ENCODE measurements around the gene PSENEN.

The PSENEN gene

GRCh38 chr19:35789978-35790944 lies 44.8 kb downstream of the PSENEN start:
- Histone ChIP-seq H4K20me1 (ENCODE audit: low read depth, low read length) (no peaks in the 10 kb centered on the region), H3K9ac (ENCODE audit: low read length) (no peak overlapping the region), H3K36me3 (ENCODE audit: low read length) (no peaks in the 10 kb centered on the region), H3K79me2 (ENCODE audit: insufficient read depth, low read length) (no peaks in the 10 kb centered on the region), H2AFZ (ENCODE audit: low read depth, low read length, severe bottlenecking) (no peak overlapping the region), H3K27me3 (ENCODE audit: low read length) (no peaks in the 10 kb centered on the region), H3K4me3 (ENCODE audit: insufficient read depth, low read length, poor library complexity, severe bottlenecking) (no peak overlapping the region), H3K9me2 (replicated peaks; ENCODE audit: insufficient read depth, low read length) (no peaks in the 10 kb centered on the region), H3F3A (ENCODE audit: insufficient read depth) (no peaks in the 10 kb centered on the region), H3K4me2 (ENCODE audit: low read depth, low read length, poor library complexity, severe bottlenecking) (no peak overlapping the region), H3K27ac (ENCODE audit: low read depth, low read length) (no peak overlapping the region), H3K9me3 (ENCODE audit: insufficient read depth, low read length) (no peaks in the 10 kb centered on the region)
- no peak for TF ChIP-seq CTCF (IDR thresholded peaks at IDR 0.05; ENCODE audit: insufficient read depth, low read length, poor library complexity, severe bottlenecking)

- Histone ChIP-seq H3K4me3 (ENCODE audit: insufficient read depth, low read length, poor library complexity, severe bottlenecking) (no peak overlapping the region), H3F3A (ENCODE audit: insufficient read depth) (no peaks in the 10 kb centered on the region), H4K20me1 (ENCODE audit: low read depth, low read length) (no peaks in the 10 kb centered on the region), H3K4me2 (ENCODE audit: low read depth, low read length, poor library complexity, severe bottlenecking) (no peak overlapping the region), H3K27ac (ENCODE audit: low read depth, low read length) (no peak overlapping the region), H3K9ac (ENCODE audit: low read length) (no peak overlapping the region), H2AFZ (ENCODE audit: low read depth, low read length, severe bottlenecking) (no peak overlapping the region), H3K36me3 (ENCODE audit: low read length) (no peaks in the 10 kb centered on the region), H3K79me2 (ENCODE audit: insufficient read depth, low read length) (no peaks in the 10 kb centered on the region), H3K9me2 (replicated peaks; ENCODE audit: insufficient read depth, low read length) (no peaks in the 10 kb centered on the region), H3K9me3 (ENCODE audit: insufficient read depth, low read length) (no peaks in the 10 kb centered on the region), H3K27me3 (ENCODE audit: low read length) (no peaks in the 10 kb centered on the region)
- TF ChIP-seq CTCF (IDR thresholded peaks at IDR 0.05; ENCODE audit: insufficient read depth, low read length, poor library complexity, severe bottlenecking) (peak; percentile 19), EZH2phosphoT487 (conservative IDR thresholded peaks at IDR 0.05; ENCODE audit: low read length) (no peak)
These were observed 45.7 kb downstream of the PSENEN start for GRCh38 chr19:35790981-35791813.

DNA sequence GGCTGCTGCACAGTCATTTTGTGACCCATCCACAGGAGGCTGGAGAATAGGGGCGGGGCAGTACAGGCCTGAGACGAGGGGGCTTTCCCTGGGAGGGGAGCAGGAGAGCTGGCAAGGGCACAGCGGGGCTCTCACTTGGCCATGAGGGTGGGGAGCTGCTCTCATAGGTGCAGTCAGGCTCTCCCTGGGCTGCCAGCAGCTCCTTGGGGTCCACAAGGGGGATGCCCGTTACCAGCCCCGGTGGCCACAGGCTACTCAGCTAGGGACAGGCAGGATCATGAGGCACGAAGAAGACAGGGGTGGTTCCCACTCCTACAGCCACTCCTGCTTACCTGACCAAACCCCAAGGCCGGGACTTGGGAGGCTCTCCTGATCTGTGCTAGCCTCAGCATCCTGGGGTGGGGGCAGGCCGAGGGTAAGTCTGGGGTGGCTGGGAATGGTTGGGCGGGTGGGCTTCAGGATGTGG lies 46.4 kb downstream of the PSENEN start:
- H3K27me3 ChIP-seq (ENCODE audit: low read length), result no peaks in the 10 kb centered on the region
- H2AFZ ChIP-seq (ENCODE audit: low read depth, low read length, severe bottlenecking), result no peak overlapping the region
- no peak overlapping the region for H3K9ac ChIP-seq (ENCODE audit: low read length)
- H3K9me2 ChIP-seq (replicated peaks; ENCODE audit: insufficient read depth, low read length), result no peaks in the 10 kb centered on the region
- no peaks in the 10 kb centered on the region for H3K36me3 ChIP-seq (ENCODE audit: low read length)
- H4K20me1 ChIP-seq (ENCODE audit: low read depth, low read length), result no peaks in the 10 kb centered on the region
- no peak overlapping the region for H3K27ac ChIP-seq (ENCODE audit: low read depth, low read length)
- no peaks in the 10 kb centered on the region for H3F3A ChIP-seq (ENCODE audit: insufficient read depth)
- H3K4me3 ChIP-seq (ENCODE audit: insufficient read depth, low read length, poor library complexity, severe bottlenecking), result no peak overlapping the region
- H3K79me2 ChIP-seq (ENCODE audit: insufficient read depth, low read length), result no peaks in the 10 kb centered on the region
- TF ChIP-seq CTCF (IDR thresholded peaks at IDR 0.05; ENCODE audit: insufficient read depth, low read length, poor library complexity, severe bottlenecking) (no peak), EZH2phosphoT487 (conservative IDR thresholded peaks at IDR 0.05; ENCODE audit: low read length) (no peak)
- no peak overlapping the region for H3K4me2 ChIP-seq (ENCODE audit: low read depth, low read length, poor library complexity, severe bottlenecking)
- H3K9me3 ChIP-seq (ENCODE audit: insufficient read depth, low read length), result no peaks in the 10 kb centered on the region
